GM12874 (cell line): ENCODE data around the gene IFNA10.
"Not testable (repeated sequence)": the region's sequence is repeated elsewhere in the genome, so short reads cannot be mapped to it uniquely, and the experiment has no call there.

ENCODE experiments used
- CTCF ChIP-seq: IDR thresholded peaks from 2 replicates; pipeline ENCODE4 v1.5.1; 2011; ENCODE audit warnings: low read depth, mild to moderate bottlenecking, control low read depth, low read length, moderate library complexity; ENCODE audit not compliant: insufficient read depth

The IFNA10 gene

GRCh38 chr9:21205204-21205603, 1.7 kb downstream of the IFNA10 start:
- no peak for TF ChIP-seq CTCF

GRCh38 chr9:21202105-21202504, 4.8 kb downstream of the IFNA10 start, which contains the start of gene IFNA7:
IFNA7 (minus strand) TSS chr9:21202205; CDS start chr9:21202165, 40 bp downstream.
- not testable (repeated sequence) for TF ChIP-seq CTCF

DNA sequence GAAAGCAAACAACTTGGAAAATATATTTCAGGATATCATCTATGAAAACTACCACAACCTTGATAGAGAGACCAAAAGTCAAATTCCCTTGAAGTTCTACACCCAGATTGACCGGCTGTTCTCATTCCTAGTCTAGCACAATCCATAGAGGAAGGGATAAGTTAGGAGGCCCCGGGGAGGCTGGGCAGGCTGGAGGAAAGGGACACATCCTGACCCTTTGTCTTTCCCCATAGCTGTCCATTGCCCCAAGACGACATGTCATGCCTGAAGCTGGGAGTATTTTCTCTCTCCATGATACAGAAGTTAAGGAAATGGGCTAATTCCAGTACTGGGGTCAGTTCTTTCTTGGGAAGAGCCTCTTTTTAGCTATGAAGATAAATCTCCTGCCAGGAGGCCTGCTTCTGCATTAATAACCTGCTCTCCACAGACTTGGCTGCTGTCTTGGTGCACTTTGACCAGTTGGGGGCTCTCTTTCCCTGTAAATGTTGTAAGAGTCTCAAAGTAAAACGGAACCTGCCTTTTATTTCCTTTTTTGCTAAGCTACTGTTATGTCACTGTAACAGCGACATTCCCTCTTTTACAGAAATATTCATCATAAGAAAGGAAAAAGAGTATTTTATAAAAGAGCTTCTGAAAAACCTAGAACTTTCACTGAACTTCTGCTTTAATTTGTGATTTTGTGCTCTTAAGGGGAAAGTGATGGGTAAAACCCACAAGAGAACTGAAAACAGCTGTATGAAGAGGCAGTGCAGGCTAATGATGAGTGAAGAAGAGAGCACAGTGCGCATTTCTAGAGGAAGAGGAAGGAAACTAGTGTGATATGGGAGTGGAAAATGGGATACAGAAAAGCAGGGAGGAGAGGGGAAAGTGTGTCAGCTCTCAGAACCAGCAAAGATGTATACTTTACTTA, 11.8 kb downstream of the IFNA10 start:
- TF ChIP-seq CTCF, result peak; percentile 44; the same call in 1 of the 2 replicates

DNA sequence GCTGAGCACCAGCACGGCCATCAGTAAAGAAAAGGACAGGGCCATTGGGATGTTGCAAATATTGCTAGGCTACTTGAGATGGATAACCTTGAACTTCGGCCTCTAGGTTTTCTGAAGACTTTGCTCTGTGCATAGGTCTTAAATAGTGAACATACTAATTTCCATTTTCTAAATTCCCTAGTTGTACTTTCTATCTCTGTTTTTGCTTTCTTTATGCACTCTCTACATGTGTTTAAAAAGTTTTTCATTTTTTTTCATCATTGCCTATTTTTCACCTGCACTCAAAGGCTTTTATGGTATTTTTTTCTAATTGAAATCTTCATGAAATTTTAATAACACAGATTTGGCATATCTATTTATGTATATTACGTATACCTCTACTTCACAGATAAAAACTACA, 19.5 kb downstream of the IFNA10 start, which contains the start of gene IFNA4:
Gene IFNA4 (minus strand): TSS at position 101 of the 400 bp plus-strand sequence. CDS start 56 bp downstream, at position 45.
- not testable (repeated sequence) for TF ChIP-seq CTCF

GRCh38 chr9:21182810-21183736, 23.9 kb downstream of the IFNA10 start:
- peak; percentile 58 for TF ChIP-seq CTCF

- TF ChIP-seq CTCF, result no peak
Observed at GRCh38 chr9:21174671-21175070, 32.3 kb downstream of the IFNA10 start.

DNA sequence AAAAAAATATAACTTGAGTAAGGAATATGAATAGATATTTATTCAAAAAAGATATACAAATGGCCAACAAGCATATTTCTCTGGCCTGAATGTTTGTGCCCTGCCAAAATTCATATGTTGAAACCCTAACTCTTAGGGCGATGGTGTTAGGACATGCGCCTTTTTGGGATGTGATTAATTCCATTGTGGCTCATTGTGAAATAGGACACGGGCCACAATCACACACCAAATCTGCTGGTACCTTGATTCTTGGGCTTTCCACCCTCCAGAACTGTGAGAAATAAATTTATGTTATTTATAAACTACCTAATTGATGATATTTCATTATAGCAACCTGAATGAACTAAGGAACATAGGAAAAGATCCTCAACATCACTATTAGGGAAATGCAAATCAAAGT, 34.8 kb downstream of the IFNA10 start:
- TF ChIP-seq CTCF, result no peak
